SKM-1 treated with dmso at 0.1 percent for 144 hours (cell line): Measurements from ENCODE around the gene TMEM170A.
"Not testable (repeated sequence)": the region's sequence is repeated elsewhere in the genome, so short reads cannot be mapped to it uniquely, and the experiment has no call there.

Experiments
- DNase-seq: peaks from one replicate; lab custom pipeline; 2025; ENCODE audit not compliant: unreplicated experiment; lab: John Stamatoyannopoulos, UW

The TMEM170A gene

GRCh38 chr16:75464122-75464918 is at the start of gene TMEM170A:
TMEM170A (minus strand) TSS chr16:75464689; CDS start chr16:75464600, 89 bp downstream.
- DNase-seq, result peak; percentile 95

GRCh38 chr16:75506574-75506973 is 42.1 kb upstream of the TMEM170A start:
- DNase-seq, result peak; percentile 69

- no peak for DNase-seq
Observed at GRCh38 chr16:75506107-75506506, 41.6 kb upstream of the TMEM170A start.

GRCh38 chr16:75503801-75504200 is 39.3 kb upstream of the TMEM170A start:
- no peak for DNase-seq

GRCh38 chr16:75502916-75503605 is 38.6 kb upstream of the TMEM170A start:
- DNase-seq, result no peak

- DNase-seq, result not testable (repeated sequence)
Observed at GRCh38 chr16:75501820-75502219, 37.3 kb upstream of the TMEM170A start.

GRCh38 chr16:75501359-75501758 is 36.9 kb upstream of the TMEM170A start:
- no peak for DNase-seq

GRCh38 chr16:75498605-75499322 is 34.3 kb upstream of the TMEM170A start:
- not testable (repeated sequence) for DNase-seq

GRCh38 chr16:75497558-75497957 is 33.1 kb upstream of the TMEM170A start:
- DNase-seq, result no peak

- peak; percentile 26 for DNase-seq
Observed at GRCh38 chr16:75495076-75495674, 30.7 kb upstream of the TMEM170A start, which contains the start of gene CHST6. CHST6 (minus strand) TSS chr16:75495441; CDS start chr16:75479828, 15,613 bp downstream.

- DNase-seq, result no peak
Observed at GRCh38 chr16:75494661-75495075, 30.2 kb upstream of the TMEM170A start.

GRCh38 chr16:75494184-75494583 is 29.7 kb upstream of the TMEM170A start:
- no peak for DNase-seq

- DNase-seq, result no peak
Observed at GRCh38 chr16:75491876-75492275, 27.4 kb upstream of the TMEM170A start.

GRCh38 chr16:75488322-75488721 is 23.8 kb upstream of the TMEM170A start:
- no peak for DNase-seq

GRCh38 chr16:75486676-75487313 is 22.3 kb upstream of the TMEM170A start:
- no peak for DNase-seq

GRCh38 chr16:75486014-75486675 is 21.7 kb upstream of the TMEM170A start:
- DNase-seq, result no peak

- no peak for DNase-seq
Observed at GRCh38 chr16:75485230-75486013, 20.9 kb upstream of the TMEM170A start.

GRCh38 chr16:75483222-75483621 is 18.7 kb upstream of the TMEM170A start:
- DNase-seq, result no peak
